Smooth muscle cell (in vitro differentiated cells): Measurements from ENCODE around the gene HLA-DOB. TPM values are rescaled to one million over a fixed set of nuclear protein-coding genes. Genes with fewer than 3 reads are reported as not detected.
"Not testable (repeated sequence)": the region's sequence is repeated elsewhere in the genome, so short reads cannot be mapped to it uniquely, and the experiment has no call there.

ENCODE experiments used
- DNase-seq: peaks from one replicate; lab custom pipeline; 2025; ENCODE audit not compliant: unreplicated experiment; lab: John Stamatoyannopoulos, UW
- H2AFZ ChIP-seq: fragments of 200-600 bp; sonication (generic); 2 replicates; pipeline ENCODE4 v1.6.0; 2016; ENCODE audit warnings: antibody characterized with exemption, low read depth, mild to moderate bottlenecking
- H3F3A ChIP-seq: fragments of 200-600 bp; sonication (generic); 2 replicates; pipeline ENCODE4 v1.6.0; 2017; ENCODE audit warnings: antibody characterized with exemption, low read depth
- H3K27ac ChIP-seq: fragments of 200-600 bp; sonication (generic); 2 replicates; pipeline ENCODE4 v1.5.1; 2016; ENCODE audit warnings: low read depth, mild to moderate bottlenecking
- H3K27me3 ChIP-seq: fragments of 200-600 bp; sonication (generic); 2 replicates; pipeline ENCODE4 v1.6.1; 2016; ENCODE audit warnings: low read depth, mild to moderate bottlenecking
- H3K36me3 ChIP-seq: fragments of 200-600 bp; sonication (generic); 2 replicates; pipeline ENCODE4 v1.5.1; 2016; ENCODE audit warnings: low read depth
- H3K4me1 ChIP-seq: fragments of 200-600 bp; sonication (generic); 2 replicates; pipeline ENCODE4 v1.5.1; 2016; ENCODE audit warnings: low read depth
- H3K4me2 ChIP-seq: fragments of 200-600 bp; sonication (generic); 2 replicates; pipeline ENCODE4 v1.6.0; 2016; ENCODE audit warnings: mild to moderate bottlenecking
- H3K4me3 ChIP-seq: fragments of 200-600 bp; sonication (generic); 2 replicates; pipeline ENCODE4 v1.5.1; 2016; ENCODE audit warnings: mild to moderate bottlenecking
- H3K79me2 ChIP-seq: fragments of 200-600 bp; sonication (generic); 2 replicates; pipeline ENCODE4 v1.6.0; 2016; ENCODE audit warnings: low read depth, mild to moderate bottlenecking
- H3K9ac ChIP-seq: fragments of 200-600 bp; sonication (generic); 2 replicates; pipeline ENCODE4 v1.6.0; 2016; ENCODE audit warnings: low read depth
- H3K9me3 ChIP-seq: fragments of 200-600 bp; sonication (generic); replicated peaks from 2 replicates; pipeline ENCODE4 v1.5.1; 2016; ENCODE audit warnings: low read depth
- H4K20me1 ChIP-seq: fragments of 200-600 bp; sonication (generic); 2 replicates; pipeline ENCODE4 v1.6.0; 2016; ENCODE audit warnings: low read depth
- CTCF ChIP-seq: fragments of 200-600 bp; sonication (generic); IDR thresholded peaks from 2 replicates; pipeline ENCODE4 v1.5.1; 2017; ENCODE audit warnings: borderline replicate concordance, mild to moderate bottlenecking, antibody characterized with exemption; ENCODE audit not compliant: insufficient read depth, poor library complexity, severe bottlenecking
- WGBS: methylation state at CpG from one replicate; pipeline ENCODE4 v1.1.7; 2016; ENCODE audit warnings: low lambda C conversion rate; 5-methylcytosine and 5-hydroxymethylcytosine counted together
- polyA plus RNA-seq: library from polyadenylated mRNA; unstranded; fragments of >200 nt; fragmentation: Nextera tagmentation; extraction: Ambion mirVana; gene quantifications from 2 replicates; pipeline ENCODE4 v1.2.1, GENCODE V29; 2016
- total RNA-seq: library from RNA; depleted of rRNA; stranded (reverse); fragments of >200 nt; gene quantifications from 2 replicates; pipeline ENCODE4 v1.2.3, GENCODE V29; 2014

The HLA-DOB gene
- total and polyA plus RNA-seq, 2 experiments from 2014 or later: 0.09 TPM; not detected in 1

- H2AFZ ChIP-seq: no peak overlapping the region
- no peak for DNase-seq
- peaks cover 12% of the 10 kb centered on the region for H3K27me3 ChIP-seq
- 61% methylated on average over 2 of the region's 2 CpGs for WGBS
- no peaks in the 10 kb centered on the region for H3F3A ChIP-seq
- H3K79me2 ChIP-seq: no peaks in the 10 kb centered on the region
- H3K27ac ChIP-seq: peak overlapping the region; percentile 86
- no peaks in the 10 kb centered on the region for H3K9me3 ChIP-seq
- no peaks in the 10 kb centered on the region for H3K4me1 ChIP-seq
- no peaks in the 10 kb centered on the region for H3K36me3 ChIP-seq
- no peak for TF ChIP-seq CTCF
- no peaks in the 10 kb centered on the region for H4K20me1 ChIP-seq
- no peak overlapping the region for H3K9ac ChIP-seq
- H3K4me2 ChIP-seq: no peak overlapping the region
- no peak overlapping the region for H3K4me3 ChIP-seq
Observed at GRCh38 chr6:32814145-32814544, 2.7 kb downstream of the HLA-DOB start.

- H4K20me1 ChIP-seq: no peaks in the 10 kb centered on the region
- H3K4me2 ChIP-seq: no peak overlapping the region
- WGBS: 0% methylated on average over 1 of the region's 1 CpG
- no peak for TF ChIP-seq CTCF
- no peak overlapping the region for H3K27ac ChIP-seq
- H3K79me2 ChIP-seq: no peaks in the 10 kb centered on the region
- peaks cover 27% of the 10 kb centered on the region for H3K27me3 ChIP-seq
- no peaks in the 10 kb centered on the region for H3K36me3 ChIP-seq
- no peaks in the 10 kb centered on the region for H3K9me3 ChIP-seq
- H3K9ac ChIP-seq: no peak overlapping the region
- no peak for DNase-seq
- no peaks in the 10 kb centered on the region for H3F3A ChIP-seq
- no peak overlapping the region for H3K4me3 ChIP-seq
- H3K4me1 ChIP-seq: no peaks in the 10 kb centered on the region
- no peak overlapping the region for H2AFZ ChIP-seq
Observed at GRCh38 chr6:32809171-32809570, 7.6 kb downstream of the HLA-DOB start.

- Histone ChIP-seq H3F3A (no peaks in the 10 kb centered on the region), H3K9me3 (no peaks in the 10 kb centered on the region), H3K4me3 (no peak overlapping the region), H3K9ac (no peak overlapping the region), H3K27me3 (peaks cover 38% of the 10 kb centered on the region), H3K4me1 (no peaks in the 10 kb centered on the region), H3K36me3 (no peaks in the 10 kb centered on the region), H3K4me2 (no peak overlapping the region), H2AFZ (no peak overlapping the region), H4K20me1 (no peaks in the 10 kb centered on the region), H3K79me2 (no peaks in the 10 kb centered on the region), H3K27ac (no peak overlapping the region)
- TF ChIP-seq CTCF: no peak
- 77% methylated on average over 5 of the region's 5 CpGs for WGBS
- DNase-seq: no peak
Observed at GRCh38 chr6:32807020-32807580, 9.7 kb downstream of the HLA-DOB start.

GRCh38 chr6:32805404-32805803 is 11.4 kb downstream of the HLA-DOB start:
- H3K9ac ChIP-seq, H4K20me1 ChIP-seq, H3K27ac ChIP-seq, H3K4me1 ChIP-seq, H3K4me2 ChIP-seq, H3K4me3 ChIP-seq, H3K9me3 ChIP-seq, H3F3A ChIP-seq, H3K79me2 ChIP-seq, H3K36me3 ChIP-seq, DNase-seq, H2AFZ ChIP-seq: not testable (repeated sequence)
- peaks cover 52% of the 10 kb centered on the region for H3K27me3 ChIP-seq
